HG02763 (cell line): ENCODE measurements around the gene METRN.

Experiments used
- ATAC-seq: cut with Tn5 transposase; IDR thresholded peaks from one replicate; pipeline ENCODE4 v1.9.1; 2021; ENCODE audit warnings: mild to moderate bottlenecking, moderate library complexity; ENCODE audit not compliant: unreplicated experiment

Gene METRN

GRCh38 chr16:722835-723633 is 8.1 kb downstream of the METRN start:
- no peak for ATAC-seq

- no peak for ATAC-seq
Observed at GRCh38 chr16:723695-724094, 8.8 kb downstream of the METRN start.

- ATAC-seq, result no peak
Observed at GRCh38 chr16:724188-725040, 9.5 kb downstream of the METRN start.

- no peak for ATAC-seq
Observed at GRCh38 chr16:725041-725376, 10.1 kb downstream of the METRN start.

GRCh38 chr16:725463-726187 is 10.7 kb downstream of the METRN start:
- no peak for ATAC-seq

GRCh38 chr16:726188-726437 is 11.2 kb downstream of the METRN start:
- ATAC-seq, result no peak

- ATAC-seq, result no peak
Observed at GRCh38 chr16:726438-727290, 11.7 kb downstream of the METRN start, which contains the start of the genes CCDC78 and HAGHL. Gene CCDC78 (minus strand): TSS chr16:726443. CDS start chr16:726367, 76 bp downstream. Gene HAGHL (plus strand): TSS chr16:727106. CDS start chr16:727510, 404 bp downstream.

- ATAC-seq, result no peak
Observed at GRCh38 chr16:727291-727977, 12.5 kb downstream of the METRN start.

GRCh38 chr16:728131-728889 is 13.4 kb downstream of the METRN start:
- ATAC-seq, result no peak

- no peak for ATAC-seq
Observed at GRCh38 chr16:728890-729744, 14.2 kb downstream of the METRN start.

- no peak for ATAC-seq
Observed at GRCh38 chr16:729768-730665, 15.1 kb downstream of the METRN start.

- no peak for ATAC-seq
Observed at GRCh38 chr16:730666-731509, 16.0 kb downstream of the METRN start.

- no peak for ATAC-seq
Observed at GRCh38 chr16:732332-732731, 17.4 kb downstream of the METRN start.

GRCh38 chr16:732936-733335 is 18.0 kb downstream of the METRN start:
- no peak for ATAC-seq

- ATAC-seq, result no peak
Observed at GRCh38 chr16:733382-734207, 18.7 kb downstream of the METRN start.
